Mucosa of rectum (tissue), 2 donors: ENCODE data around the gene SPDYE2.
"Not testable (repeated sequence)": the region's sequence is repeated elsewhere in the genome, so short reads cannot be mapped to it uniquely, and the experiment has no call there.

Experiments
- H3K27ac ChIP-seq, 2 donors: one replicate each; pipeline ENCODE4 v1.7.0; 2013; ENCODE audit warnings: inconsistent platforms in 2 of 2, low read depth in 2 of 2, low read length in 2 of 2
- H3K27me3 ChIP-seq, 2 donors: one replicate each; pipeline ENCODE4 v1.7.0; 2013; ENCODE audit warnings: low read length in 2 of 2; ENCODE audit not compliant: control insufficient read depth in 2 of 2, insufficient read depth in 2 of 2
- H3K36me3 ChIP-seq, 2 donors: one replicate each; pipeline ENCODE4 v1.7.0; 2013; ENCODE audit warnings: low read length in 2 of 2; ENCODE audit not compliant: control insufficient read depth in 2 of 2, insufficient read depth in 2 of 2
- H3K4me1 ChIP-seq, 2 donors: one replicate each; pipeline ENCODE4 v1.7.0; 2013; ENCODE audit warnings: low read length in 2 of 2, mild to moderate bottlenecking in 1 of 2; ENCODE audit not compliant: control insufficient read depth in 2 of 2, insufficient read depth in 2 of 2
- H3K4me3 ChIP-seq, 2 donors: one replicate each; pipeline ENCODE4 v1.7.0; 2013; ENCODE audit warnings: low read length in 2 of 2
- H3K9ac ChIP-seq, 2 donors: one replicate each; pipeline ENCODE4 v1.7.0; 2013; ENCODE audit warnings: low read length in 2 of 2, low read depth in 1 of 2, mild to moderate bottlenecking in 1 of 2
- H3K9me3 ChIP-seq, 2 donors: one replicate each; pipeline ENCODE4 v1.7.0; 2013; ENCODE audit warnings: low read length in 2 of 2; ENCODE audit not compliant: control insufficient read depth in 2 of 2
- donor health status: healthy.
- donor health status: Normal muscosa, but diverticular disease.

The SPDYE2 gene

DNA sequence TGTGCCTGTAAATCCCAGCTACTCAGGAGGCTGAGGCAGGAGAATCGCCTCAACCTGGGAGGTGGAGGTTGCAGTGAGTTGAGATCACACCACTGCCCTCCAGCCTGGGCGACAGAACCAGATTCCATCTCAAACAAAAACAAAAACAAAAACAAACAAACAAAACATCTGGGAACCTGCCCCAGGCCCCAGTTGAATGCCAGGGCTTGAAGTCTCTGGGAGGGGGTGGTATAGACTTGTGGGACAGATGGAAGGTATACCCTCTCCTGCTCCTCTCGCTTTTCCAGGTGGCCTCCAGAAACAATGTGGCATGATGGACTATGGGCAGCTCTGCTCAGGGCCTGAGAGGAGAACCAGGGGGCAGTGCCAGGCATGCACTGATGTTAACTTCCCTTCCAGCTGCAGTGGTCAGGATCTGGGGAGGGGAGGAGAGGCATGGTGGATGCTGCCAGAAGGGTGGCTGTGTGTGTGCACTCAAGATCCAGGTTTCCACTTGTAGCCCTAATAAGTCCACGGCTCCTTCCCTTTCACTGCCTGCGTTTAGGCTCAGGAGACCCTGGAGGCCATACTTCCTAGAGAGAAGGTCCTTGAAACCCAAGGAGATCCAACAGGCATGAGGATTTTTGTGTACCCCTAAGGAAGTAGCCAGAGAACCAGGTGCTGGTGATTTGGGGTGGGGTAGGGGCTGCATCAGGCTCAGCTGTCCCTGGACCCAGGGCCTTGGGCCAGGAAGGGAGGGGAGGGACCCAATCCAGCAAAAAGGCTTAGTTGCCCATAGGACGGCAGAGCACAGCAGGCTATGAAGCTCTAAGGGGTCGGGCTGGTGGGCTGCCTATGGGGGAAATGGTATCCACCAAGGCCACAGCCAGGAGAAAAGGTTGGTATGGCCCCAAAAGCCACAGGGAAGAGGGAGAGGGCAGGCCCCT, 26.6 kb downstream of the SPDYE2 start:
- H3K27ac ChIP-seq, H3K9ac ChIP-seq, H3K4me3 ChIP-seq, H3K36me3 ChIP-seq, H3K4me1 ChIP-seq, H3K27me3 ChIP-seq, H3K9me3 ChIP-seq: not testable (repeated sequence)

GRCh38 chr7:102578486-102578885, 27.5 kb downstream of the SPDYE2 start:
- H3K27ac ChIP-seq, H3K4me1 ChIP-seq, H3K27me3 ChIP-seq, H3K9me3 ChIP-seq, H3K36me3 ChIP-seq, H3K9ac ChIP-seq, H3K4me3 ChIP-seq: not testable (repeated sequence)

DNA sequence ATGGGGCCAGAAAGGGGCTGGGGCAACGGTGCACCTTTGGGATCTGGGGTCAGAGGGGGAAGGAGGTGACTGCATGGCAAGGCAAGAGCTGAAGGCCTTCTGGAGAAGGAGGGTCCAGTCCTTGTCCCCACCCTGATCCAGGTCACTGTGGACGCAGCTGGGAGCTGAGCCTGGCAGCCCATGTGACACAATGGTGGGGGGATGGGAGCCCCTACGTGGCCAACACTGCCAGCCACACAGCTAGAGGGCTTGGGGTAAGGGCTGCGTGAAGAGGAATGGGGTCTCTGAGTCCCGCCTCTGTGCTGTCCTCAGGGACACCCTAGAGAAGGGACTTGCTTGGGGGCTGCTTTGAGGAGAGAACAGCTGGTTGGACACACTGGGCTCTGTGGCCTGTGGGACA, 30.7 kb downstream of the SPDYE2 start:
- not testable (repeated sequence) for H3K36me3 ChIP-seq, H3K4me1 ChIP-seq, H3K9ac ChIP-seq, H3K27ac ChIP-seq, H3K9me3 ChIP-seq, H3K4me3 ChIP-seq, H3K27me3 ChIP-seq

DNA sequence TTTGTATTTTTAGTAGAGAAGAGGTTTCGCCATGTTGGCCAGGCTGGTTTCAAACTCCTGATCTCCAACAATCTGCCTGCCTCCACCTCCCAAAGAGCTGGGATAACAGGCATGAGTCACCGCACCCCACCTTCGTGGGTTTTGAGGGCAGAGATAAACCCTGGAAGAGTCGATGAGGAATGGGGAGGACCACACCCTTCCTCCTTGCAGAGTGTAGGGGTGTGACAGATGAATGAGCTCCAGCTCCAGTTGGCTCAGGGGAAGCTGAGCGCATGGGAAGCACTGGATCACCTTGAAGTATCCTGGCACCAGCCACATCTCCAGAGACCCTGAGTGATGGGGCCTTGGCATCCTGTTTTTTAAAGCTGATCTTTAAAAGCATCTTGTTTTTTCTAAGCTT, 32.5 kb downstream of the SPDYE2 start:
- H3K27me3 ChIP-seq, H3K36me3 ChIP-seq, H3K9me3 ChIP-seq, H3K27ac ChIP-seq, H3K4me3 ChIP-seq, H3K4me1 ChIP-seq, H3K9ac ChIP-seq: not testable (repeated sequence)

- H3K36me3 ChIP-seq, H3K4me1 ChIP-seq, H3K27me3 ChIP-seq, H3K4me3 ChIP-seq, H3K9ac ChIP-seq, H3K27ac ChIP-seq, H3K9me3 ChIP-seq: not testable (repeated sequence)
Observed at GRCh38 chr7:102589857-102590256, 38.8 kb downstream of the SPDYE2 start.

- not testable (repeated sequence) for H3K27me3 ChIP-seq, H3K4me1 ChIP-seq, H3K9ac ChIP-seq, H3K36me3 ChIP-seq, H3K4me3 ChIP-seq, H3K9me3 ChIP-seq, H3K27ac ChIP-seq
Observed at GRCh38 chr7:102592477-102593019, 41.5 kb downstream of the SPDYE2 start.

GRCh38 chr7:102593637-102594334, 42.8 kb downstream of the SPDYE2 start:
- not testable (repeated sequence) for H3K27ac ChIP-seq, H3K4me1 ChIP-seq, H3K9ac ChIP-seq

DNA sequence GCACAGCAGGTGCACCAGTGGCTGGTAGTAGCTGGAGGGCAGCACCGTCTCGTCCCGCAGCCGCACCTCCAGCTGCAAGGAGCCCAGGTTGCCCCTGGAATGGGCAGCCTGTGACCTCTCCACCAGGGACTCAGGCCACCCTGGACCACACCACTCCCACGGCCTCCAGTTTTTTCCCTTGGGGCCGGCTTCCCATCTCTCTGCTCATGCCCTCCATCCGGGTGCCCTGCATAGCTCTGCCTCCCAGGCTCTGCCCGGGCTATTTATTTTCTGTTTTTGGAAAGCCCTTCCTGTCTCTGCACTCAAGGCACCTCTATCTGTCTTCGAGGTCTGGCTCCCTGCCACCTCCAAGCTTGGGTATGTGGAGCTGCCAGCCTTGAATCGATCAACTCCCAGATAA, 45.0 kb downstream of the SPDYE2 start:
- H3K27me3 ChIP-seq, H3K36me3 ChIP-seq, H3K4me1 ChIP-seq, H3K9ac ChIP-seq, H3K4me3 ChIP-seq, H3K9me3 ChIP-seq, H3K27ac ChIP-seq: not testable (repeated sequence)

More at GRCh38 chr7:102593637-102594334, 42.8 kb downstream of the SPDYE2 start:
- H3K9me3 ChIP-seq, H3K27me3 ChIP-seq, H3K36me3 ChIP-seq, H3K4me3 ChIP-seq: not testable (repeated sequence)

- H3K27me3 ChIP-seq, H3K27ac ChIP-seq, H3K9ac ChIP-seq, H3K36me3 ChIP-seq, H3K9me3 ChIP-seq, H3K4me1 ChIP-seq, H3K4me3 ChIP-seq: not testable (repeated sequence)
Observed at GRCh38 chr7:102599699-102600098, 48.7 kb downstream of the SPDYE2 start.

DNA sequence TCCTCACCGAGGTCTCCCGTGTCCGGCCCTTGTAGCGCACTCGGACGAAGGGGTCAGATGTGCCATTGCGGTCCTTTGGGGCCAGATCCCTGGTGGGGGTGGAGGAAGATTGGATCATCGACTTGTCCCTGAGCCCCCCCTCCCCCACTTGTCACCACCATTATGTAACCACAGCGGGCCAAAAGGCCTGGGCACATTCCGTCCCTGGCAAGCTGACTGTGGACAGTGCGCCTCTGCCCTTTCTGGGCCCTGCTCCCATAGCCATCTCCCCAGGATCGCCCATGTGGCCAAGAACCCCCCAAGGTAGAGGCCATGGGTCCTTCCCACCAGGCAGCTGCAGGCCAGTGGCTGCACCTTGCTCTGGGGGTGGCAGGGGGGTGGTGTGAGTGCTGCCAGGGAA, 51.3 kb downstream of the SPDYE2 start:
- not testable (repeated sequence) for H3K9ac ChIP-seq, H3K4me1 ChIP-seq

More for the DNA sequence above, 51.3 kb downstream of the SPDYE2 start:
- H3K27ac ChIP-seq, H3K9me3 ChIP-seq, H3K36me3 ChIP-seq, H3K4me3 ChIP-seq, H3K27me3 ChIP-seq: not testable (repeated sequence)
